NCI-H345 treated with DMSO at 0.1 percent for 48 hours (cell line): ENCODE data around the gene SPRED3.
A peak's percentile ranks its signal among the peaks of the same experiment; 100 is the strongest.

ENCODE experiments used
- DNase-seq: peaks from one replicate; lab custom pipeline; 2025; ENCODE audit not compliant: unreplicated experiment; lab: John Stamatoyannopoulos, UW

Gene SPRED3

GRCh38 chr19:38371081-38371480 lies 17.4 kb upstream of the SPRED3 start:
- no peak for DNase-seq

- no peak for DNase-seq
These were observed 14.6 kb upstream of the SPRED3 start for GRCh38 chr19:38373907-38374331.

- peak; percentile 100 for DNase-seq
These were observed 14.0 kb upstream of the SPRED3 start, which contains the start of gene PSMD8 for GRCh38 chr19:38374332-38375097. Gene PSMD8, plus strand, starts transcription at chr19:38374571. Its CDS starts 31 bp downstream, at chr19:38374602.

- no peak for DNase-seq
These were observed 13.4 kb upstream of the SPRED3 start for GRCh38 chr19:38375098-38375493.

GRCh38 chr19:38375748-38376147 lies 12.7 kb upstream of the SPRED3 start:
- no peak for DNase-seq

GRCh38 chr19:38376576-38376975 lies 11.9 kb upstream of the SPRED3 start:
- no peak for DNase-seq

GRCh38 chr19:38377052-38377451 lies 11.4 kb upstream of the SPRED3 start:
- no peak for DNase-seq

- no peak for DNase-seq
These were observed 9.6 kb upstream of the SPRED3 start for GRCh38 chr19:38378866-38379265.

- DNase-seq, result no peak
These were observed 7.4 kb upstream of the SPRED3 start for GRCh38 chr19:38381138-38381537.

GRCh38 chr19:38383184-38383583 lies 5.3 kb upstream of the SPRED3 start:
- DNase-seq, result no peak

GRCh38 chr19:38383743-38384142 lies 4.8 kb upstream of the SPRED3 start:
- DNase-seq, result no peak

GRCh38 chr19:38384209-38385027 lies 4.1 kb upstream of the SPRED3 start:
- no peak for DNase-seq

GRCh38 chr19:38385057-38385803 lies 3.3 kb upstream of the SPRED3 start:
- DNase-seq, result no peak

- no peak for DNase-seq
These were observed 2.7 kb upstream of the SPRED3 start for GRCh38 chr19:38385804-38386257.

- DNase-seq, result no peak
These were observed 2.1 kb upstream of the SPRED3 start for GRCh38 chr19:38386300-38386970.

- no peak for DNase-seq
These were observed 1.4 kb upstream of the SPRED3 start for GRCh38 chr19:38386971-38387549.

GRCh38 chr19:38387550-38388348 lies 748 bp upstream of the SPRED3 start, which contains the start of gene GGN:
Gene GGN, minus strand, starts transcription at chr19:38388034. Its CDS starts 773 bp downstream, at chr19:38387261.
- DNase-seq, result peak; percentile 99

- DNase-seq, result peak; percentile 58
These were observed 816 bp downstream of the SPRED3 start for GRCh38 chr19:38389101-38389925.
